Uterus (tissue), 2 donors: ENCODE measurements around the gene PNMA8C.

ENCODE experiments used
- CTCF ChIP-seq, 4 experiments: fragments of 200-600 bp in 2 of 4; fragments of 450-650 bp in 2 of 4; sonication (generic) in 2 of 4; IDR thresholded peaks; one replicate each; pipeline ENCODE4 v1.5.1; 2016 to 2019; ENCODE audit warnings: antibody characterized with exemption in 4 of 4, mild to moderate bottlenecking in 2 of 4, moderate library complexity in 1 of 4
- POLR2A ChIP-seq, 2 donors: fragments of 450-650 bp; IDR thresholded peaks; one replicate each; pipeline ENCODE4 v1.6.1; 2016; ENCODE audit warnings: antibody characterized with exemption in 2 of 2, mild to moderate bottlenecking in 1 of 2, moderate library complexity in 1 of 2

GRCh38 chr19:46409191-46409590 lies 19.5 kb downstream of the PNMA8C start:
- TF ChIP-seq CTCF (IDR thresholded peaks at IDR 0.05), result no peak
- TF ChIP-seq POLR2A (IDR thresholded peaks at IDR 0.05), result no peak
